ENCODE measurements around the gene UBE2C.
A peak's percentile ranks its signal among the peaks of the same experiment; 100 is the strongest.
"Not testable (repeated sequence)": the region's sequence is repeated elsewhere in the genome, so short reads cannot be mapped to it uniquely, and the experiment has no call there.

UBE2C gene

GRCh38 chr20:45797955-45798354 lies 14.5 kb upstream of the UBE2C start:
- not testable (repeated sequence) for DNase-seq (ENCODE audit: low read depth in 3 of 3)

- DNase-seq (ENCODE audit: low read depth in 3 of 3) = peak; percentile 30 to 49 (median 38)
Measured at GRCh38 chr20:45798935-45799642, 13.4 kb upstream of the UBE2C start.

- no peak for DNase-seq (ENCODE audit: low read depth in 3 of 3)
Measured at GRCh38 chr20:45801851-45802250, 10.6 kb upstream of the UBE2C start.

- DNase-seq (ENCODE audit: low read depth in 3 of 3) = no peak
Measured at GRCh38 chr20:45810191-45810970, 2.1 kb upstream of the UBE2C start.

- no peak for DNase-seq (ENCODE audit: low read depth in 3 of 3)
Measured at GRCh38 chr20:45813006-45813340, 529 bp downstream of the UBE2C start.

- no peak for DNase-seq (ENCODE audit: low read depth in 3 of 3)
Measured at GRCh38 chr20:45813489-45813888, 1.0 kb downstream of the UBE2C start.

- no peak for DNase-seq (ENCODE audit: low read depth in 3 of 3)
Measured at GRCh38 chr20:45814314-45814713, 1.9 kb downstream of the UBE2C start.

GRCh38 chr20:45816951-45817350 lies 4.5 kb downstream of the UBE2C start:
- no peak for DNase-seq (ENCODE audit: low read depth in 3 of 3)

GRCh38 chr20:45817376-45818194 lies 5.1 kb downstream of the UBE2C start:
- no peak for DNase-seq (ENCODE audit: low read depth in 3 of 3)

GRCh38 chr20:45818239-45818638 lies 5.8 kb downstream of the UBE2C start:
- DNase-seq (ENCODE audit: low read depth in 3 of 3) = no peak

- DNase-seq (ENCODE audit: low read depth in 3 of 3) = no peak
Measured at GRCh38 chr20:45819466-45819865, 7.0 kb downstream of the UBE2C start.

- DNase-seq (ENCODE audit: low read depth in 3 of 3) = no peak
Measured at GRCh38 chr20:45821947-45822346, 9.5 kb downstream of the UBE2C start.

GRCh38 chr20:45822857-45823256 lies 10.4 kb downstream of the UBE2C start:
- no peak for DNase-seq (ENCODE audit: low read depth in 3 of 3)

- peak in 2 of 3 experiments; percentile 22 to 44 for DNase-seq (ENCODE audit: low read depth in 3 of 3)
Measured at GRCh38 chr20:45823949-45824835, 11.7 kb downstream of the UBE2C start.

GRCh38 chr20:45826381-45827019 lies 14.1 kb downstream of the UBE2C start:
- no peak for DNase-seq (ENCODE audit: low read depth in 3 of 3)

GRCh38 chr20:45827030-45827652 lies 14.7 kb downstream of the UBE2C start, which contains the start of gene TNNC2:
Gene TNNC2, minus strand, starts transcription at chr20:45827312. Its CDS starts 64 bp downstream, at chr20:45827248.
- DNase-seq (ENCODE audit: low read depth in 3 of 3) = no peak

- no peak for DNase-seq (ENCODE audit: low read depth in 3 of 3)
Measured at GRCh38 chr20:45827712-45828111, 15.3 kb downstream of the UBE2C start.

- no peak for DNase-seq (ENCODE audit: low read depth in 3 of 3)
Measured at GRCh38 chr20:45828589-45828988, 16.1 kb downstream of the UBE2C start.

- DNase-seq (ENCODE audit: low read depth in 3 of 3) = not testable (repeated sequence)
Measured at GRCh38 chr20:45829673-45830106, 17.2 kb downstream of the UBE2C start.

- no peak for DNase-seq (ENCODE audit: low read depth in 3 of 3)
Measured at GRCh38 chr20:45832619-45833018, 20.2 kb downstream of the UBE2C start.

All from stimulated activated CD4-positive, alpha-beta T cell treated with anti-CD3 and anti-CD28 coated beads, TNF-alpha, amount 100 ng/mL, for 24 hours (primary cell).